Measurements from ENCODE around the gene SYNGR1. TPM values are rescaled to one million over a fixed set of nuclear protein-coding genes. Genes with fewer than 3 reads are reported as not detected.

The SYNGR1 gene
- total RNA-seq, 2 experiments from 2014 or later, result 2.4 to 3.8 TPM

GRCh38 chr22:39434721-39435120 is 84.9 kb downstream of the SYNGR1 start:
- no peak overlapping the region for H3K4me3 Mint-ChIP-seq
- intact Hi-C loops (cut with micrococcal nuclease), result no loop called here
- CTCF ChIA-PET, result interaction anchor here (0.8 to 3.5 kb wide), 4 partner anchors 45 to 103 kb away, joined by 3 to 8 read pairs (median 4); no protein-coding TSS in a partner anchor
- peaks cover 2% of the 10 kb centered on the region for H3K36me3 Mint-ChIP-seq (ENCODE audit: low read depth)
- DNase-seq, result no peak
- no peak for ATAC-seq
- no peaks in the 10 kb centered on the region for H3K9me3 Mint-ChIP-seq
- POLR2A ChIA-PET, result interaction anchor here (1.3 to 1.5 kb wide), 4 partner anchors 11 to 88 kb away, joined by 3 to 4 read pairs (median 3); no protein-coding TSS in a partner anchor
- no peak overlapping the region for H3K27ac Mint-ChIP-seq
- TF ChIP-seq, protein P1, sequence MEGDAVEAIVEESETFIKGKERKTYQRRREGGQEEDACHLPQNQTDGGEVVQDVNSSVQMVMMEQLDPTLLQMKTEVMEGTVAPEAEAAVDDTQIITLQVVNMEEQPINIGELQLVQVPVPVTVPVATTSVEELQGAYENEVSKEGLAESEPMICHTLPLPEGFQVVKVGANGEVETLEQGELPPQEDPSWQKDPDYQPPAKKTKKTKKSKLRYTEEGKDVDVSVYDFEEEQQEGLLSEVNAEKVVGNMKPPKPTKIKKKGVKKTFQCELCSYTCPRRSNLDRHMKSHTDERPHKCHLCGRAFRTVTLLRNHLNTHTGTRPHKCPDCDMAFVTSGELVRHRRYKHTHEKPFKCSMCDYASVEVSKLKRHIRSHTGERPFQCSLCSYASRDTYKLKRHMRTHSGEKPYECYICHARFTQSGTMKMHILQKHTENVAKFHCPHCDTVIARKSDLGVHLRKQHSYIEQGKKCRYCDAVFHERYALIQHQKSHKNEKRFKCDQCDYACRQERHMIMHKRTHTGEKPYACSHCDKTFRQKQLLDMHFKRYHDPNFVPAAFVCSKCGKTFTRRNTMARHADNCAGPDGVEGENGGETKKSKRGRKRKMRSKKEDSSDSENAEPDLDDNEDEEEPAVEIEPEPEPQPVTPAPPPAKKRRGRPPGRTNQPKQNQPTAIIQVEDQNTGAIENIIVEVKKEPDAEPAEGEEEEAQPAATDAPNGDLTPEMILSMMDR (IDR thresholded peaks at IDR 0.05), result no peak
- H3K4me1 Mint-ChIP-seq (ENCODE audit: low read depth), result peaks cover 11% of the 10 kb centered on the region
- peaks cover 7% of the 10 kb centered on the region for H3K27me3 Mint-ChIP-seq

Other genes starting within 250 kb of the SYNGR1 start
- 10 to 100 TPM; 23.6 to 25.0 TPM for gene CBX7, start 197.3 kb upstream of the SYNGR1 start, total RNA-seq
- gene PDGFB, start 105.0 kb upstream of the SYNGR1 start, total RNA-seq, result 1 to 10 TPM; 1.7 to 3.0 TPM
- gene RPL3, start 30.4 kb upstream of the SYNGR1 start, total RNA-seq, result 1,000 to 10,000 TPM; 3,563 to 3,599 TPM
- gene TAB1, start 49.8 kb downstream of the SYNGR1 start, total RNA-seq, result 10 to 100 TPM; 21.6 to 22.8 TPM
- 1 to 10 TPM in 1 of 2 experiments, under 1 TPM in 1; 0.90 to 1.9 TPM for gene MGAT3, start 107.0 kb downstream of the SYNGR1 start, total RNA-seq
- 10 to 100 TPM; 48.2 to 51.1 TPM for gene MIEF1, start 152.3 kb downstream of the SYNGR1 start, total RNA-seq
- gene ATF4, start 170.6 kb downstream of the SYNGR1 start, total RNA-seq, result 100 to 1,000 TPM; 518 to 536 TPM
- gene RPS19BP1, start 182.8 kb downstream of the SYNGR1 start, total RNA-seq, result 10 to 100 TPM; 68.5 to 71.7 TPM
- under 1 TPM; 0.07 to 0.09 TPM for gene CACNA1I, start 220.8 kb downstream of the SYNGR1 start, total RNA-seq

Data from activated CD8-positive, alpha-beta T cell treated with anti-CD3 and anti-CD28 coated beads for 36 hours (primary cell).